ENCODE results near the gene MED29.

GRCh38 chr19:39377373-39378362 is 13.5 kb upstream of the MED29 start:
- TF ChIP-seq CTCF (IDR thresholded peaks at IDR 0.05) (no peak), EZH2 (IDR thresholded peaks at IDR 0.05; ENCODE audit: borderline replicate concordance, insufficient read depth, low read depth, low read length, poor library complexity, severe bottlenecking) (no peak)

Measured in B cell (primary cell).